ENCODE measurements around the gene STK4. TPM values are rescaled to one million over a fixed set of nuclear protein-coding genes. Genes with fewer than 3 reads are reported as not detected.

Gene STK4
- total and polyA plus RNA-seq, 2 of the 8 experiments (the other 6 are each of a cell fraction or from before 2014, with no cell fraction given): 12.0 to 34.3 TPM

GRCh38 chr20:44916586-44916985 lies 49.7 kb upstream of the STK4 start:
- H4K91ac ChIP-seq (replicated peaks; ENCODE audit: insufficient read length, low read length): no peak overlapping the region
- no peak overlapping the region for H3K4ac ChIP-seq (replicated peaks; ENCODE audit: insufficient read length, low read depth, low read length)
- H3K79me2 ChIP-seq (ENCODE audit: control insufficient read depth in 1 of 2, insufficient read depth in 2 of 2, low read length in 2 of 2): peaks cover 0 to 13% of the 10 kb centered on the region in 2 experiments; a peak in 1 of 4 replicates
- CTCF ChIA-PET (ENCODE audit: partially characterized antibody): interaction anchor here (1.2 kb wide), 1 partner anchor 16 kb away, joined by 4 read pairs; no protein-coding TSS in a partner anchor
- H4K5ac ChIP-seq (ENCODE audit: insufficient read length, low read depth, low read length): no peak overlapping the region
- H3K36me3 ChIP-seq (ENCODE audit: control insufficient read depth in 2 of 4, insufficient read depth in 4 of 4, low read length in 3 of 4): peaks cover 14 to 66% (median 35%) of the 10 kb centered on the region in 4 experiments
- FAIRE-seq: no peak
- H3K4me3 ChIP-seq (ENCODE audit: extremely low read depth in 1 of 4, insufficient read depth in 2 of 4, low read depth in 3 of 4, low read length in 4 of 4): no peak overlapping the region
- H3K9me3 ChIP-seq (ENCODE audit: insufficient read depth in 2 of 2, low read depth in 1 of 2, low read length in 1 of 2): no peaks in the 10 kb centered on the region
- no peaks in the 10 kb centered on the region; a peak in 1 of 7 replicates for H3K4me1 ChIP-seq (replicated peaks in 1 of 4; ENCODE audit: control insufficient read depth in 3 of 4, insufficient read depth in 4 of 4, low read length in 3 of 4)
- no peak overlapping the region for H3K27ac ChIP-seq (ENCODE audit: low read depth, low read length)
- H3K9ac ChIP-seq (replicated peaks in 1 of 4; ENCODE audit: extremely low read depth in 1 of 4, low read depth in 3 of 4, low read length in 3 of 4): no peak overlapping the region
- peaks cover 4% of the 10 kb centered on the region for H3K79me1 ChIP-seq (ENCODE audit: low read depth, low read length)
- POLR2A ChIA-PET (ENCODE audit: partially characterized antibody): interaction anchor here (0.9 to 1.3 kb wide), 5 partner anchors 8 to 31 kb away, joined by 3 to 6 read pairs (median 3); partner anchors contain the start of gene YWHAB
- no peaks in the 10 kb centered on the region for H3K23me2 ChIP-seq (ENCODE audit: low read depth, low read length)
- H2BK20ac ChIP-seq (ENCODE audit: low read length): no peak overlapping the region
- 80% methylated on average over 12 of the region's 12 CpGs; no CpG with 5 or more reads in 1 of the 2 experiments for WGBS, 2 experiments (ENCODE audit: extremely low coverage in 1 of 2, insufficient coverage in 1 of 2, insufficient read length in 1 of 2, insufficient replicate concordance in 2 of 2, low coverage in 1 of 2, low lambda C conversion rate in 2 of 2, missing lambda C conversion rate in 1 of 2)
- H4K8ac ChIP-seq (ENCODE audit: extremely low read depth, insufficient read depth, low read length): no peak overlapping the region
- no peak overlapping the region for H2BK5ac ChIP-seq (ENCODE audit: low read depth, low read length)
- H2AFZ ChIP-seq (ENCODE audit: low read length): no peak overlapping the region
- no peak overlapping the region for H3K18ac ChIP-seq (ENCODE audit: extremely low read depth, low read length)
- H3K14ac ChIP-seq (ENCODE audit: insufficient read length): no peak overlapping the region
- no peak overlapping the region for H3K4me2 ChIP-seq (ENCODE audit: insufficient read depth in 1 of 2, low read depth in 2 of 2, low read length in 2 of 2)
- no peak overlapping the region for H2AK5ac ChIP-seq (ENCODE audit: low read depth, low read length)
- no peaks in the 10 kb centered on the region for H3K27me3 ChIP-seq (replicated peaks in 1 of 4; ENCODE audit: control insufficient read depth in 3 of 4, extremely low read depth in 1 of 4, insufficient read depth in 3 of 4, low read length in 3 of 4)
- peaks cover 2 to 4% of the 10 kb centered on the region in 2 experiments for H4K20me1 ChIP-seq (replicated peaks in 1 of 2; ENCODE audit: control insufficient read depth in 1 of 2, insufficient read depth in 2 of 2, low read length in 2 of 2)
- no peak overlapping the region for H3K23ac ChIP-seq (ENCODE audit: insufficient read length)
- no peak overlapping the region for H2BK120ac ChIP-seq (replicated peaks; ENCODE audit: low read depth, low read length)
- H3K56ac ChIP-seq (replicated peaks; ENCODE audit: insufficient read length, low read depth, low read length): no peak overlapping the region
- no peak for DNase-seq (ENCODE audit: low read depth in 1 of 2, low spot score in 2 of 2)
- H2BK12ac ChIP-seq (ENCODE audit: low read depth, low read length): no peak overlapping the region
- no peak overlapping the region for H2BK15ac ChIP-seq (ENCODE audit: low read length)
- TF ChIP-seq PHF8 (conservative IDR thresholded peaks at IDR 0.05; ENCODE audit: low read depth, low read length) (no peak), POLR2AphosphoS5 (IDR thresholded peaks at IDR 0.05; ENCODE audit: low read depth, low read length) (no peak), RFX5 (IDR thresholded peaks at IDR 0.05; ENCODE audit: borderline replicate concordance, low read depth, low read length) (no peak), EP300 (IDR thresholded peaks at IDR 0.05; ENCODE audit: borderline replicate concordance in 1 of 2, low read depth in 2 of 2, low read length in 2 of 2) (no peak), KDM4A (IDR thresholded peaks at IDR 0.05; ENCODE audit: low read depth, low read length, severe bottlenecking) (no peak), CTCF (IDR thresholded peaks at IDR 0.05; ENCODE audit: control extremely low read depth in 1 of 3, insufficient read depth in 1 of 3, low read depth in 1 of 3, low read length in 3 of 3) (no peak), TEAD4 (IDR thresholded peaks at IDR 0.05; ENCODE audit: low read depth, low read length) (no peak), RNF2 (IDR thresholded peaks at IDR 0.05; ENCODE audit: borderline replicate concordance, low read depth, low read length, missing control alignments, poor library complexity, severe bottlenecking) (no peak), MAX (IDR thresholded peaks at IDR 0.05) (no peak), CTBP2 (IDR thresholded peaks at IDR 0.05; ENCODE audit: borderline replicate concordance, insufficient read depth, insufficient read length, low read length) (no peak)

All from H1 (cell line).